Ascending aorta (tissue), 2 donors: Measurements from ENCODE around the gene TRABD2B. TPM values are rescaled to one million over a fixed set of nuclear protein-coding genes. Genes with fewer than 3 reads are reported as not detected.

ENCODE experiments used
- DNase-seq, 2 donors: peaks; one replicate each; pipeline ENCODE4 v3.0.0-alpha.2; 2019; ENCODE audit warnings: low spot score in 2 of 2
- H3K27ac ChIP-seq, 2 donors: fragments of 200-600 bp; sonication (generic); one replicate each; pipeline ENCODE4 v1.5.1; 2016 to 2017; ENCODE audit warnings: mild to moderate bottlenecking in 1 of 2
- H3K27me3 ChIP-seq: fragments of 200-600 bp; sonication (generic); one replicate; pipeline ENCODE4 v1.5.1; 2017
- H3K36me3 ChIP-seq, 2 donors: fragments of 200-600 bp; sonication (generic); one replicate each; pipeline ENCODE4 v1.5.1; 2016
- H3K4me1 ChIP-seq, 2 donors: fragments of 200-600 bp; sonication (generic); one replicate each; pipeline ENCODE4 v1.5.1; 2016 to 2017; ENCODE audit warnings: mild to moderate bottlenecking in 1 of 2
- H3K4me3 ChIP-seq, 2 donors: fragments of 200-600 bp; sonication (generic); one replicate each; pipeline ENCODE4 v1.5.1; 2016 to 2017; ENCODE audit warnings: mild to moderate bottlenecking in 1 of 2
- H3K9me3 ChIP-seq, 2 donors: fragments of 200-600 bp; sonication (generic); one replicate each; pipeline ENCODE4 v1.5.1; 2016
- intact Hi-C: fragments of 100-400 bp; cut with DNase I; formaldehyde crosslinking; loops from one replicate; pipeline ENCODE4 v1.15.1; 2023
- total RNA-seq: library from RNA; depleted of rRNA; stranded (reverse); fragments of >200 nt; gene quantifications from one replicate; pipeline ENCODE4 v1.1.0, GENCODE V29; 2016
- TF ChIP-seq, protein P1 (sequence below), 3 experiments: fragments of 200-600 bp in 2 of 3; fragments of 450-650 bp in 1 of 3; sonication (generic) in 2 of 3; IDR thresholded peaks; one replicate each; pipeline ENCODE4 v1.5.1; 2016 to 2019; ENCODE audit warnings: antibody characterized with exemption in 3 of 3, mild to moderate bottlenecking in 1 of 3, moderate library complexity in 1 of 3

The TRABD2B gene
- total RNA-seq, 1 donor from 2014 or later: 7.9 TPM

DNA sequence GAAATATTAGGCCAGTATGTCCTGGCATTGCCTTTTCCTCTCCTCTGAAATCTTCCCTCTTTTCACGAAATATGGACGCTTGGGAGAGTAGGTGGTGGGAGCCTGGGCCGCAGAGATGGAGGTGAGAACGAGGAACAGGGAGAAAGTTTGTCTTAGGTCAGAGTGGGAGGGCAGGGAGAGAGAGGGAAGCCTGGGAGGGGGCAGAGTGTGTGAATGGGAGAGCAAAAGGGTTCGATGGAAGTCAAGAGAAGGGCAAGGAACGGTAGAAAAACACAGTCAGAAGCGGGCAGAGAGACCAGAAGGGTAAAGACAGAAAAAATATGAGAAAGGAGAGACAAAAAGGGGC lies 1.2 kb downstream of the TRABD2B start:
- TF ChIP-seq, protein P1, sequence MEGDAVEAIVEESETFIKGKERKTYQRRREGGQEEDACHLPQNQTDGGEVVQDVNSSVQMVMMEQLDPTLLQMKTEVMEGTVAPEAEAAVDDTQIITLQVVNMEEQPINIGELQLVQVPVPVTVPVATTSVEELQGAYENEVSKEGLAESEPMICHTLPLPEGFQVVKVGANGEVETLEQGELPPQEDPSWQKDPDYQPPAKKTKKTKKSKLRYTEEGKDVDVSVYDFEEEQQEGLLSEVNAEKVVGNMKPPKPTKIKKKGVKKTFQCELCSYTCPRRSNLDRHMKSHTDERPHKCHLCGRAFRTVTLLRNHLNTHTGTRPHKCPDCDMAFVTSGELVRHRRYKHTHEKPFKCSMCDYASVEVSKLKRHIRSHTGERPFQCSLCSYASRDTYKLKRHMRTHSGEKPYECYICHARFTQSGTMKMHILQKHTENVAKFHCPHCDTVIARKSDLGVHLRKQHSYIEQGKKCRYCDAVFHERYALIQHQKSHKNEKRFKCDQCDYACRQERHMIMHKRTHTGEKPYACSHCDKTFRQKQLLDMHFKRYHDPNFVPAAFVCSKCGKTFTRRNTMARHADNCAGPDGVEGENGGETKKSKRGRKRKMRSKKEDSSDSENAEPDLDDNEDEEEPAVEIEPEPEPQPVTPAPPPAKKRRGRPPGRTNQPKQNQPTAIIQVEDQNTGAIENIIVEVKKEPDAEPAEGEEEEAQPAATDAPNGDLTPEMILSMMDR (IDR thresholded peaks at IDR 0.05): no peak
- Histone ChIP-seq H3K4me1 (peaks cover 3 to 27% of the 10 kb centered on the region in 2 donors), H3K27ac (peak overlapping the region; percentile 87 to 90), H3K9me3 (no peaks in the 10 kb centered on the region), H3K36me3 (no peaks in the 10 kb centered on the region), H3K27me3 (no peaks in the 10 kb centered on the region), H3K4me3 (peak overlapping the region; percentile 74 to 96)
- intact Hi-C loops: loop anchor here (2.0 to 5.0 kb wide), 5 partner anchors 23 to 559 kb away; partner anchors contain the start of gene FOXD2
- DNase-seq: no peak

DNA sequence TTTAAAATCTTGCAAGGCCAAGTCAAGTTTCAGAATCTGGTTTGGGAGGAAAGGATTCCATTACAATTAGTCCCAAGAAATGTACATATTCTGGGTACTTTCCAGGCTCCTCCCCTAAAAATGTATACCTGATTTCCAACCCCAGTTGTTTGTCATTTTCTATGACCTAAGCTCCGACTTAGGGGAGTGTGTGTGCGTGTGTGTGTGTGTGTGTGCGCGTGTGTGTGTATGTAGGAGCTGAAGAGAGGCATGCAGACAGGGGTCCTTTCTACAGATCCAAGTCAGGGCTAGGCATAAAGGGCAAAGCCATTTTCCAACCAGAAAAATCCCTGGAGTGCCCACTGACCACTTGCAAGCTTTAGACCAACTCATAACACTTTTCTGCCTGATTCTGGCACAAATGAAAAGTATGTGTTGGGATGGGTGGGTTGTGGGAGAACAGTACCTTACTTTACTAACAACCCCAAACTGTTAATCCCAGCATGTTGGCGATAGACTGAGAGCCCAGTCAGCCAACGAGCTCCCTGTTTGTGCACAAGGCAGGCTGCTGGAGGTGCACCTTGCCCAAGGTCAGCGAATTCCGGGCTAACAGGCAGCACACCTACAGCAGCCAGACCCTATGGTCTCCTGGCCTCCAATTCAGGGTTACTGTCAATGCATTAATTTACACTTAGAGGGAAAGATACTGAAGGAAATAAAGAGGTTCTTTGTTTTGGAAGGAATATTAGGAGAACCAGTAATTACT lies 1.7 kb downstream of the TRABD2B start:
- intact Hi-C loops: loop anchor here (2.0 to 5.0 kb wide), 5 partner anchors 23 to 558 kb away; partner anchors contain the start of gene FOXD2
- TF ChIP-seq, protein P1 (IDR thresholded peaks at IDR 0.05): no peak
- DNase-seq: no peak
- H3K36me3 ChIP-seq: no peaks in the 10 kb centered on the region
- no peaks in the 10 kb centered on the region for H3K27me3 ChIP-seq
- H3K27ac ChIP-seq: peak overlapping the region; percentile 87 to 90
- H3K4me1 ChIP-seq: peaks cover 3 to 27% of the 10 kb centered on the region in 2 donors
- H3K4me3 ChIP-seq: peak overlapping the region in 1 of 2 donors; percentile 96
- no peaks in the 10 kb centered on the region for H3K9me3 ChIP-seq

DNA sequence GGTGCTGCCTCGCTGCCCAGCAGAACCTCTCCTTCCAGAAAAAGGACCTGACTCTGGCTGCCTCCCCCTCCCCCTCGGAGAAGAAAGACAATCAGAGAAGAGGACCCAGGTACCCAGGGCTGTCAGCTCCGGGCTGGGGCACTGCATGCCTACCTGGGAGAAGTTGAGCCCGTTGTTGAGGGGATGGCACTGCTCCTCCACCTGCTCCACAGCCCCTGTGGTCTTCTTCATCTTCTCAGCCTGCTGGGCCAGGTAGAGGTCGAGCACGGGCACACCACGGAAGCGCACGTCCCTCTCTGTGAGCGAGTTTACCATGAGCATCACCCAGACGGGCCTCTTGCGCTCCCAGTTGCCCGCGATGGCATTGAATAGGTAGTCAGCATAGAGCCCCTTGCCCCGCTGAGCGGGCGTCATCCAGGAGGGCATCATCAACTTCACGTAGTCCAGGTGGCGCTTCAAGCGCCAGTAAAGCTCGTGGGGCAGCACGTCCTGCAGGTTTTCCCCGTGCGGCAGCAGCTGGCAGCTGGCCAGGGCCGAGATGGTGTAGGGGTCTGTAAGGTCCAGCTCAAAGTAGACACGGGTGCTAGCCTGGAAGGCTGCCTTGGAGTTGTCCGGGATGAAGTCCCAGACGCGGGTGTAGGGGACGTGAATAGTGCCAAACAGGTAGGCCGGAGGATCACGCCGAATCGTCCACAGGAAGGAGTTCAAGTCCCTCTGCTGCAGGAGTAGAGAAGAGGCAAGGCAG lies 3.1 kb downstream of the TRABD2B start:
- Histone ChIP-seq H3K27me3 (no peaks in the 10 kb centered on the region), H3K9me3 (no peaks in the 10 kb centered on the region), H3K4me1 (peaks cover 3 to 27% of the 10 kb centered on the region in 2 donors), H3K4me3 (no peak overlapping the region), H3K36me3 (no peaks in the 10 kb centered on the region), H3K27ac (peak overlapping the region; percentile 64 to 67)
- intact Hi-C loops: loop anchor here (2.0 kb wide), 1 partner anchor 27 kb away; no protein-coding TSS in a partner anchor
- DNase-seq: peak in 1 of 2 donors; percentile 69
- TF ChIP-seq, protein P1 (IDR thresholded peaks at IDR 0.05): no peak

DNA sequence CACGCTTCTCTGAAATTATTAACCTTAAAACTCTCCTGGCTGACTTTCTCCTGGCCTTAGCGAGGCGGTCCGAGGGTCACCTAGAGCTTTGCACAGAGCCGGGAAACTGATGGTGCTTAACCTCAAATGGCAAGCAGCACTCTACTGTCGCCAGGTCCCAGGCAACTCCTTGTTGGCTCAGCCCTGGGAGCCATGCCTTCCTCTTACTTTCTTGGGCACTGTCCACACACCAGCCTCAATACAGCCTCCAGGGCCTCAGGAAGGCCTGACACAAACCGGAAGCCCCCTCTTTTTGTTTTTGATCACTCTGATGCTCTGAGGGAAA lies 3.8 kb downstream of the TRABD2B start:
- peak overlapping the region in 1 of 2 donors; percentile 31 for H3K4me3 ChIP-seq
- H3K27ac ChIP-seq: peak overlapping the region; percentile 64 to 67
- TF ChIP-seq, protein P1 (IDR thresholded peaks at IDR 0.05): no peak
- intact Hi-C loops: loop anchor here (2.0 kb wide), 1 partner anchor 27 kb away; no protein-coding TSS in a partner anchor
- no peaks in the 10 kb centered on the region for H3K27me3 ChIP-seq
- H3K9me3 ChIP-seq: no peaks in the 10 kb centered on the region
- no peaks in the 10 kb centered on the region for H3K36me3 ChIP-seq
- peaks cover 3 to 27% of the 10 kb centered on the region in 2 donors for H3K4me1 ChIP-seq
- DNase-seq: peak in 1 of 2 donors; percentile 56

DNA sequence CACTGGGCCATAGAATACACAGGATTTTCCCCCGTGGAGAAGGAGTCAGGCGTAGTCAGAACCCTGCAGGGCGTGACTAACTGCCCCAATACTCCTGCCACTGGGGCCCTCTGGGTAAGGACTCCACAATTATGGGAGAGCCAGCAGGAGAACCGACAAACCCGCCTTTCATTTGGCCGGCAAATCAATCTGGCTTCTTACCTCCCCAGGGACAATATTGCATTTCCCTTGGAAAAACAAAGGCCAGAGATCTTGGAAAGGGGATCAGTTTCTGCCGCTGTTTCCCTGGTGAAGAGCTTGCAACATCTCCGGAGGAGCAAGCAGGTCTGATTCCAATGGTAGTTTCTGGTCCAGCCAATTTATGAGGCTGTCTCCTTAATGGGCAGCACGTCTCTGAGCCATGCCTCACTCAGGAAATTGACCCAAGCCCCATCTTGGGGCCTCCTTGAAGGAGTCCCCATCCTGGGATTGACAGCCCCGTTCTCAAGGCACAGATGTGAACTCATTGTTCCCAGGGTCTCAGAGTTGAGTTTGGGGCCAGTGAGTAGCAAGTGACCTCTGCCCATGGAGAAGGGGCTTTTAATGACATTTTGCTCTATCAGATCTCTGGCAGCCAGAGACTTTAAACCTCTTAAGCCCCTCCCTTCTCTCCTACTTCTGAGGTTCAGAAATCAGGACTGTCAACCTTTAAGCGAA lies 4.3 kb downstream of the TRABD2B start:
- peak in 1 of 2 donors; percentile 88 for DNase-seq
- peak overlapping the region; percentile 64 to 67 for H3K27ac ChIP-seq
- no peaks in the 10 kb centered on the region for H3K27me3 ChIP-seq
- no peaks in the 10 kb centered on the region for H3K36me3 ChIP-seq
- peak overlapping the region in 1 of 2 donors; percentile 31 for H3K4me3 ChIP-seq
- TF ChIP-seq, protein P1 (IDR thresholded peaks at IDR 0.05): no peak
- intact Hi-C loops: loop anchor here (2.0 kb wide), 1 partner anchor 26 kb away; no protein-coding TSS in a partner anchor
- H3K9me3 ChIP-seq: no peaks in the 10 kb centered on the region
- H3K4me1 ChIP-seq: peaks cover 3 to 27% of the 10 kb centered on the region in 2 donors
